OCI-LY3 (cell line): ENCODE results near the gene VPS13D.
"Not testable (repeated sequence)": the region's sequence is repeated elsewhere in the genome, so short reads cannot be mapped to it uniquely, and the experiment has no call there.

Source experiments
- H2AFZ ChIP-seq: fragments of 200-600, 300-600 bp; shearing (Covaris generic); 2 replicates; pipeline ENCODE4 v1.6.0; 2014; ENCODE audit warnings: antibody characterized with exemption, low read depth, low read length
- H3K27ac ChIP-seq: fragments of 200-600, 300-600 bp; sonication (generic); 2 replicates; pipeline ENCODE4 v1.5.1; 2014; ENCODE audit warnings: mild to moderate bottlenecking, low read length, moderate library complexity, mixed read lengths
- H3K27me3 ChIP-seq: fragments of 200-600, 300-600 bp; sonication (generic); 2 replicates; pipeline ENCODE4 v1.6.1; 2014; ENCODE audit warnings: low read depth, low read length, mixed read lengths
- H3K36me3 ChIP-seq: fragments of 200-600, 300-600 bp; sonication (generic); replicated peaks from 2 replicates; pipeline ENCODE3; 2014; ENCODE audit warnings: low read depth, low read length, mixed read lengths
- H3K4me1 ChIP-seq: fragments of 300-600, 200-600 bp; sonication (generic); 2 replicates; pipeline ENCODE4 v1.6.1; 2014; ENCODE audit warnings: low read length, mixed read lengths
- H3K4me2 ChIP-seq: fragments of 200-600, 300-600 bp; sonication (generic); 2 replicates; pipeline ENCODE4 v1.6.1; 2014; ENCODE audit warnings: low read length, mixed read lengths
- H3K4me3 ChIP-seq: fragments of 300-600, 200-600 bp; sonication (generic); 2 replicates; pipeline ENCODE4 v1.5.1; 2014; ENCODE audit warnings: antibody characterized with exemption, mild to moderate bottlenecking, low read length, moderate library complexity
- H3K79me2 ChIP-seq: fragments of 300-600, 200-600 bp; shearing (Covaris generic); 2 replicates; pipeline ENCODE4 v1.6.1; 2014; ENCODE audit warnings: mild to moderate bottlenecking, low read length, mixed read lengths
- H3K9ac ChIP-seq: fragments of 300-600, 200-600 bp; shearing (Covaris generic); 2 replicates; pipeline ENCODE4 v1.6.0; 2014; ENCODE audit warnings: mild to moderate bottlenecking, low read length, moderate library complexity
- H3K9me3 ChIP-seq: fragments of 200-600, 300-600 bp; shearing (Covaris generic); 2 replicates; pipeline ENCODE4 v1.6.1; 2014; ENCODE audit warnings: low read length, mixed read lengths; ENCODE audit not compliant: insufficient read depth
- H4K20me1 ChIP-seq: fragments of 200-600, 300-600 bp; sonication (generic); 2 replicates; pipeline ENCODE4 v1.6.1; 2016; ENCODE audit warnings: low read length, mixed read lengths; ENCODE audit not compliant: insufficient read depth
- CTCF ChIP-seq: fragments of 200-600, 300-600 bp; sonication (generic); IDR thresholded peaks from 2 replicates; pipeline ENCODE4 v1.5.1; 2014; ENCODE audit warnings: antibody characterized with exemption, low read length, low read depth
- EZH2phosphoT487 ChIP-seq: fragments of 200-600 bp; shearing (Covaris generic); IDR thresholded peaks from 2 replicates; pipeline ENCODE4 v1.6.1; 2018; ENCODE audit warnings: antibody characterized with exemption, mixed run types, low read depth

The VPS13D gene

GRCh38 chr1:12454406-12455391 lies 224.9 kb downstream of the VPS13D start:
- TF ChIP-seq CTCF, result no peak
- no peak for TF ChIP-seq EZH2phosphoT487
- H3K9ac ChIP-seq, result no peak overlapping the region
- no peak overlapping the region for H2AFZ ChIP-seq
- peaks cover 6% of the 10 kb centered on the region for H3K4me1 ChIP-seq
- H3K27me3 ChIP-seq, result peaks cover 16% of the 10 kb centered on the region
- no peak overlapping the region for H3K4me2 ChIP-seq
- H3K36me3 ChIP-seq, result peaks cover 4% of the 10 kb centered on the region
- no peak overlapping the region for H3K4me3 ChIP-seq
- no peak overlapping the region for H3K27ac ChIP-seq
- H3K79me2 ChIP-seq, result no peaks in the 10 kb centered on the region
- H3K9me3 ChIP-seq, result no peaks in the 10 kb centered on the region
- H4K20me1 ChIP-seq, result peaks cover 37% of the 10 kb centered on the region

GRCh38 chr1:12456081-12456480 lies 226.3 kb downstream of the VPS13D start:
- H3K27ac ChIP-seq, H3K4me1 ChIP-seq, H2AFZ ChIP-seq, H3K9me3 ChIP-seq, H3K4me3 ChIP-seq, H3K4me2 ChIP-seq, H3K36me3 ChIP-seq, H3K9ac ChIP-seq, H3K79me2 ChIP-seq, H3K27me3 ChIP-seq: not testable (repeated sequence)
- peaks cover 23% of the 10 kb centered on the region; the same call in 1 of the 2 replicates for H4K20me1 ChIP-seq

GRCh38 chr1:12456979-12457378 lies 227.1 kb downstream of the VPS13D start:
- Histone ChIP-seq H3K79me2 (no peaks in the 10 kb centered on the region), H3K27ac (no peak overlapping the region), H3K9me3 (no peaks in the 10 kb centered on the region), H3K4me1 (no peaks in the 10 kb centered on the region), H2AFZ (no peak overlapping the region), H3K9ac (no peak overlapping the region), H3K4me3 (no peak overlapping the region), H3K4me2 (no peak overlapping the region), H3K36me3 (no peaks in the 10 kb centered on the region), H3K27me3 (peaks cover 6% of the 10 kb centered on the region), H4K20me1 (peaks cover 15% of the 10 kb centered on the region; the same call in 1 of the 2 replicates)
- no peak for TF ChIP-seq EZH2phosphoT487
- no peak for TF ChIP-seq CTCF

- no peak overlapping the region for H3K27ac ChIP-seq
- peaks cover 11% of the 10 kb centered on the region; the same call in 1 of the 2 replicates for H4K20me1 ChIP-seq
- peaks cover 3% of the 10 kb centered on the region; the same call in 1 of the 2 replicates for H3K27me3 ChIP-seq
- H3K4me3 ChIP-seq, result no peak overlapping the region
- no peak overlapping the region for H3K4me2 ChIP-seq
- no peaks in the 10 kb centered on the region for H3K9me3 ChIP-seq
- H2AFZ ChIP-seq, result no peak overlapping the region
- H3K79me2 ChIP-seq, result no peaks in the 10 kb centered on the region
- no peak overlapping the region for H3K9ac ChIP-seq
- TF ChIP-seq EZH2phosphoT487 (no peak), CTCF (no peak)
- no peaks in the 10 kb centered on the region for H3K36me3 ChIP-seq
- no peaks in the 10 kb centered on the region for H3K4me1 ChIP-seq
These were observed 227.9 kb downstream of the VPS13D start for GRCh38 chr1:12457771-12458170.
